Measurements from ENCODE around the gene HACD3.
"Not testable (repeated sequence)": the region's sequence is repeated elsewhere in the genome, so short reads cannot be mapped to it uniquely, and the experiment has no call there.

Gene HACD3

GRCh38 chr15:65598468-65598867 lies 68.2 kb downstream of the HACD3 start:
- no peak overlapping the region for H3K4me3 ChIP-seq (ENCODE audit: low read depth, low read length)

- H3K4me3 ChIP-seq (ENCODE audit: low read depth, low read length) = no peak overlapping the region
Observed at GRCh38 chr15:65599677-65600076, 69.4 kb downstream of the HACD3 start.

- no peak overlapping the region for H3K4me3 ChIP-seq (ENCODE audit: low read depth, low read length)
Observed at GRCh38 chr15:65603134-65603533, 72.9 kb downstream of the HACD3 start.

GRCh38 chr15:65603559-65603958 lies 73.3 kb downstream of the HACD3 start:
- H3K4me3 ChIP-seq (ENCODE audit: low read depth, low read length) = no peak overlapping the region

GRCh38 chr15:65610871-65611718 lies 80.8 kb downstream of the HACD3 start, which contains the start of gene INTS14:
Gene INTS14 (minus strand): TSS chr15:65611131. CDS start chr15:65607380, 3,751 bp downstream.
- peak within 1 kb of the TSS; percentile 88 for H3K4me3 ChIP-seq (ENCODE audit: low read depth, low read length)

GRCh38 chr15:65611888-65612615 lies 81.8 kb downstream of the HACD3 start:
- H3K4me3 ChIP-seq (ENCODE audit: low read depth, low read length) = peak overlapping the region; percentile 88

GRCh38 chr15:65612616-65612946 lies 82.3 kb downstream of the HACD3 start:
- H3K4me3 ChIP-seq (ENCODE audit: low read depth, low read length) = no peak overlapping the region

GRCh38 chr15:65612949-65613744 lies 82.9 kb downstream of the HACD3 start:
- no peak overlapping the region for H3K4me3 ChIP-seq (ENCODE audit: low read depth, low read length)

- H3K4me3 ChIP-seq (ENCODE audit: low read depth, low read length) = not testable (repeated sequence)
Observed at GRCh38 chr15:65615887-65616286, 85.6 kb downstream of the HACD3 start.

- H3K4me3 ChIP-seq (ENCODE audit: low read depth, low read length) = no peak overlapping the region
Observed at GRCh38 chr15:65618560-65619109, 88.4 kb downstream of the HACD3 start.

GRCh38 chr15:65619626-65620290 lies 89.5 kb downstream of the HACD3 start:
- H3K4me3 ChIP-seq (ENCODE audit: low read depth, low read length) = no peak overlapping the region

GRCh38 chr15:65620833-65621232 lies 90.6 kb downstream of the HACD3 start:
- no peak overlapping the region for H3K4me3 ChIP-seq (ENCODE audit: low read depth, low read length)

GRCh38 chr15:65621638-65622037 lies 91.4 kb downstream of the HACD3 start, which contains the start of gene SLC24A1:
Gene SLC24A1 (plus strand): TSS chr15:65621938. CDS start chr15:65624081, 2,143 bp downstream.
- no peak within 1 kb of the TSS for H3K4me3 ChIP-seq (ENCODE audit: low read depth, low read length)

- no peak overlapping the region for H3K4me3 ChIP-seq (ENCODE audit: low read depth, low read length)
Observed at GRCh38 chr15:65623103-65623502, 92.8 kb downstream of the HACD3 start.

- H3K4me3 ChIP-seq (ENCODE audit: low read depth, low read length) = no peak overlapping the region
Observed at GRCh38 chr15:65626856-65627255, 96.6 kb downstream of the HACD3 start.

All from iPS-11a (cell line).